HFF-Myc (cell line): Measurements from ENCODE around the gene SLC24A5.

Experiments
- DNase-seq: peaks from one replicate; pipeline ENCODE4 v3.0.0-alpha.2; 2011; ENCODE audit warnings: low read depth; ENCODE audit errors: extremely low read depth
- H3K4me3 ChIP-seq: replicated peaks from 2 replicates; pipeline ENCODE4 v1.5.1; 2011; ENCODE audit warnings: low read depth, mild to moderate bottlenecking, control low read depth, low read length
- TF ChIP-seq, protein P1 (sequence below): IDR thresholded peaks from 2 replicates; pipeline ENCODE4 v1.5.1; 2012; ENCODE audit warnings: mild to moderate bottlenecking, low read depth, low read length, control low read depth; ENCODE audit errors: missing control alignments

Gene SLC24A5

DNA sequence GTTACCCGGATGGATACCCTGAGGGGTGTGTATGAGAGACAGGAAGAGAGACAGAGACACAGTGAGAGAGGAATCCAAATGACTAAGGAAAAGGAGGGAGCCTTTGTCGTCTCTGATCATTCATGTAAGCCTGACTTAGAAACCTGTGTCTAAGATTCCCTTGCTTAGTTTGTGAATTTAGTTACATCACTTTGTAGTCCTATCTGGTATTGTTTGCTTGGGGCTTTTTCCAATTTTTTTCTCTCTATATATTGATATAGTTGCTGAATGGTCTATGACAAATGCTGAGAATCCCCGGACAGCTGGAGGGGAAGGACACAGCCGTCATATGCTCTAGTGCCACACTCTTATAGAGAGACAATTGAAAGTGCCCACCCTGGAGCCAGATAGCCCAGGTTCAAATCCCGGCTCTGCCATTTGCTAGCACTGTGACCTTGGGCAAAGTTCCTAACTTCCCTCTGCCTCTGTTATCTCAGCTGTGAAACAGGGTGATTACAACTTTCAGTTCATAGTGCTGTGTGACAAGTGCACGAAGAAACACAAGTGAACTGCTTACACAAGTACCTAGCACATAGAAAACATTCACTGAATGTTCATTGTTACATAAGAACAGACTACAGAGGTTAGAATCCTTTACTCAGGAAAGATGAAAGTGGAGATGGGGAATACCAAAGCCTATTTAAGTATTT is 6.0 kb downstream of the SLC24A5 start:
- no peak overlapping the region for H3K4me3 ChIP-seq
- TF ChIP-seq, protein P1, sequence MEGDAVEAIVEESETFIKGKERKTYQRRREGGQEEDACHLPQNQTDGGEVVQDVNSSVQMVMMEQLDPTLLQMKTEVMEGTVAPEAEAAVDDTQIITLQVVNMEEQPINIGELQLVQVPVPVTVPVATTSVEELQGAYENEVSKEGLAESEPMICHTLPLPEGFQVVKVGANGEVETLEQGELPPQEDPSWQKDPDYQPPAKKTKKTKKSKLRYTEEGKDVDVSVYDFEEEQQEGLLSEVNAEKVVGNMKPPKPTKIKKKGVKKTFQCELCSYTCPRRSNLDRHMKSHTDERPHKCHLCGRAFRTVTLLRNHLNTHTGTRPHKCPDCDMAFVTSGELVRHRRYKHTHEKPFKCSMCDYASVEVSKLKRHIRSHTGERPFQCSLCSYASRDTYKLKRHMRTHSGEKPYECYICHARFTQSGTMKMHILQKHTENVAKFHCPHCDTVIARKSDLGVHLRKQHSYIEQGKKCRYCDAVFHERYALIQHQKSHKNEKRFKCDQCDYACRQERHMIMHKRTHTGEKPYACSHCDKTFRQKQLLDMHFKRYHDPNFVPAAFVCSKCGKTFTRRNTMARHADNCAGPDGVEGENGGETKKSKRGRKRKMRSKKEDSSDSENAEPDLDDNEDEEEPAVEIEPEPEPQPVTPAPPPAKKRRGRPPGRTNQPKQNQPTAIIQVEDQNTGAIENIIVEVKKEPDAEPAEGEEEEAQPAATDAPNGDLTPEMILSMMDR, result no peak
- no peak for DNase-seq

DNA sequence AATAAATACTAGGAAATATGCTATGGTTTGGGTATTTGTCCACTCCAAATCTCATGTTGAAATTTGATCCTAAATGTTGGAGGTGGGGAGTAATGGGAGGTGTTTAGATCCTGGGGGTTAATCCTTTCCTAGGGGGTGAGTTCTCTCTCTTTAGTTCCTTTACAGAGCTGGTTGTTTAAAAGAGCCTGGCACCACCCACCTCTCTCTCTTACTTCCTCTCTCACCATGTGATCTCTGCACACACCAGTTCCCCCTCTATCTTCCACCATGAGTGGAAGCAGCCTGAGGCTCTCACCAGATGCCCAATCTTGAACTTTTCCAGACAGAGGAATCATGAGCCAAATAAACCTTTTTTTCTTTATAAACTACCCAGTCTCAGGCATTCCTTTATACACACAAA is 10.5 kb downstream of the SLC24A5 start:
- no peak overlapping the region for H3K4me3 ChIP-seq
- no peak for DNase-seq
- TF ChIP-seq, protein P1, result no peak

DNA sequence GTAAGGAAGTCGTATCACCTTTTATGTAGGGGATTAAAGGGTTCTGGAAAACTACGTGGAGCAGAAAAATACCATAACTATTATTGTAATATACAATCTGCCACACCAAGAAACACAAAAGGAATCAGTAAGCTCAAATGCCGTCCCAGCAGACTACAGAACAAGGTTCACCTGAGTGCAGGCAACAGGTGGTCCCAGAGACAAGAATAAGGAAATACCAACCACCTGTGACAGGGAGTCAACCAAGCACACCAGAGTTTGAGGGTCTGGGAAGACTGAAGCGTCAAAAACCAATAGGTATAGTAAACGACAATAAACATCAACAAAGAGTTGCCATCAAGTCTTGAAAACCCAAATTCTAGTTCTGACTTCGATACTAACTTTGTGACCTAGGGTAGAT is 12.1 kb downstream of the SLC24A5 start:
- DNase-seq, result no peak
- H3K4me3 ChIP-seq, result no peak overlapping the region
- TF ChIP-seq, protein P1, result no peak

DNA sequence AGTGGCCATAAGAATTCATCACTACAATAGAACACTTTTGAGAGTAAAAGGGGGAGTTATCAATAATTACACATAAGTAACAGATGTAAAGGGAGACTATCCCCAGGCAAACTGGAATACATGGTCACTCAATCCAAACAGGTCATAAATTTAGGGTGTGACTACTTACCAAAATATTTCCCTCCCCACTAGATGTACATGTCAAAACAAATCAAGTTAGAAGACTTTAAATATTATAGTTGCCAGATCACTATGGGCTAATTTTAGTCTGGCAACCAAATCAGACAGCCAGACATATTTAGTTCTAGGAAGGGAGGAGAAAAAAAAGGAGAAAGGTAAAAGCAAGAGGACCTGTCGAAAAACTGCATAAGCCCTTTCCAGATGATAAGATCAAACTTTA is 23.1 kb downstream of the SLC24A5 start:
- DNase-seq, result no peak
- TF ChIP-seq, protein P1, result no peak
- no peak overlapping the region for H3K4me3 ChIP-seq

DNA sequence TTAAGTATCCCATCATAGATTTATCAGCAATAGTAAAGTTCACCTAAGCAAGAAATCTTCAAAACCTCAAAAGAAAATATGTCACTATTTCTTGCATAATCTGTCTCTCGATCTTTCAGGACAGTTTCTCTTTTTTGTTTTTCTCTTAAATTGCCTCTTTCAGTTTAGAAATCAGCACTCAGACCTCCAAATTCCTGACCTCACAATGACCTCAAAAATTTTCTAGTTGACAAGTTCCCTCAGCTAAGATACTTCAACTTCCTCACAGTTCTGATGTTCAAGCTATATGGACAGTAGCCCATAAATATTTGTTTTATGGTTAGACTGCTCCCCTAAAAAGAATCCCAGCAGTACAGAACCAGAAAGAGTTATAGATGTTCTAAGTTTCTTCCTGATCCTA is 24.1 kb downstream of the SLC24A5 start:
- TF ChIP-seq, protein P1, result no peak
- no peak for DNase-seq
- no peak overlapping the region for H3K4me3 ChIP-seq

DNA sequence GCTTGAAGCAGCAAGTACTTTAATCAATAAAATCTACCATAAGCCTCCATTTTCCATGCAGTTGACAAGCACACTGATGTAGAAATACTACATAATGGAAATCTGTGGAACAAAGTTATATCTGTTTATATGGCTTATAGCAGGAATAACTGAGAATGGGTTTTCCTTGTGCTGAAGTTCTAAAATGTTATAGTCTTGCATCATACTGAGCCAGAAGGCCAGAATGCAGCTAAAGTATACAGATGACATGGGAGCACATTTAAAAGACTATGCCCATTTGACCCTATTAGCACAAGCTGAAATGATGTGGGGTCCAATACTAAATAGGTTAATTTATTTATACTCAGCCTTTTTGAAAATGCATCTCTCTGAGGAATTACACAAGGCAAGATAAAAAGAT is 25.1 kb downstream of the SLC24A5 start:
- TF ChIP-seq, protein P1, result no peak
- DNase-seq, result no peak
- H3K4me3 ChIP-seq, result no peak overlapping the region

DNA sequence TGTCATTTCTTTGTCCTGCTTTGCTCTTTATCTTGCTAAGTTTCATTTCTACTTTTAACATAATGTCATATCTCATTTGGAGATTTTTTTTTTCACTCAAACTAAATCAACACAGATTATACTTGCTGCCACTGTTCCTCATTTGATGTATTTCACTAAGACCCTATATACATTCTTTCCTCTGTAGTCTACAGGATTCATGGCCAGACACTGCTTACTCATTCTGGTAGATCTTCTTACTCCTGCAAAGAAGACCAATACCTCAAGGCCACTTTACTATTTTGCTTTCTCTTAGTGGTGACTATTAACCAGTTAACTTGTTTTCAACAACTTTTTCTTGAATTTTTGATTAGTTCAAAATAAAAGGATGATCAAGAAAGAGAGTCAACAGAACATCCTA is 26.6 kb downstream of the SLC24A5 start:
- TF ChIP-seq, protein P1, result no peak
- no peak for DNase-seq
- no peak overlapping the region for H3K4me3 ChIP-seq
